C1 segment of cervical spinal cord (tissue), 14 donors: ENCODE measurements around the gene PICK1.

Experiments used
- DNase-seq, 14 donors: peaks; one replicate each; lab custom pipeline; 2025; lab: John Stamatoyannopoulos, UW

PICK1 gene

GRCh38 chr22:38056969-38057891, at the start of gene PICK1:
PICK1 (plus strand) TSS chr22:38057404; CDS start chr22:38057810, 406 bp downstream.
- DNase-seq, result peak; percentile 31 to 98 (median 86)

GRCh38 chr22:38009000-38009806, 48.0 kb upstream of the PICK1 start:
- DNase-seq, result no peak

- no peak for DNase-seq
Measured at GRCh38 chr22:38012604-38013072, 44.6 kb upstream of the PICK1 start.

- DNase-seq, result no peak
Measured at GRCh38 chr22:38014083-38014482, 43.1 kb upstream of the PICK1 start.

GRCh38 chr22:38016182-38017151, 40.7 kb upstream of the PICK1 start:
- DNase-seq, result peak in 12 of 14 donors; percentile 45 to 90 (median 85)

GRCh38 chr22:38017272-38017920, 39.8 kb upstream of the PICK1 start:
- DNase-seq, result peak in 12 of 14 donors; percentile 21 to 85 (median 72)

GRCh38 chr22:38017939-38018885, 39.0 kb upstream of the PICK1 start:
- no peak for DNase-seq

- DNase-seq, result peak in 2 of 14 donors; percentile 30 to 38
Measured at GRCh38 chr22:38018938-38019827, 38.0 kb upstream of the PICK1 start.

- DNase-seq, result no peak
Measured at GRCh38 chr22:38021206-38021605, 36.0 kb upstream of the PICK1 start.

GRCh38 chr22:38023045-38023444, 34.2 kb upstream of the PICK1 start:
- DNase-seq, result no peak

GRCh38 chr22:38025514-38025913, 31.7 kb upstream of the PICK1 start:
- no peak for DNase-seq

GRCh38 chr22:38026130-38027111, 30.8 kb upstream of the PICK1 start:
- peak in 6 of 14 donors; percentile 41 to 78 (median 62) for DNase-seq

GRCh38 chr22:38027487-38027886, 29.7 kb upstream of the PICK1 start:
- peak in 2 of 14 donors; percentile 41 to 50 for DNase-seq

- no peak for DNase-seq
Measured at GRCh38 chr22:38028344-38029130, 28.7 kb upstream of the PICK1 start.

- no peak for DNase-seq
Measured at GRCh38 chr22:38029370-38029769, 27.8 kb upstream of the PICK1 start.

GRCh38 chr22:38029901-38030300, 27.3 kb upstream of the PICK1 start:
- DNase-seq, result no peak
